Measurements from ENCODE around the gene ENTPD1. TPM values are rescaled to one million over a fixed set of nuclear protein-coding genes. Genes with fewer than 3 reads are reported as not detected.

ENTPD1 gene
- total and polyA plus RNA-seq, 4 experiments from 2014 or later, result 1.2 to 1.9 (median 1.6) TPM

- H3K27ac Mint-ChIP-seq, result peak overlapping the region in 3 of 7 donors; percentile 61 to 77 (median 68)
- H3K36me3 Mint-ChIP-seq, result no peaks in the 10 kb centered on the region
- peak; percentile 14 to 52 (median 41) for DNase-seq
- H3K4me3 Mint-ChIP-seq, result no peak overlapping the region
- CTCF ChIA-PET (ENCODE audit: partially characterized antibody), result interaction anchor here (0.6 to 5.0 kb wide), 11 partner anchors 13 to 440 kb away, joined by 3 to 81 read pairs (median 3); partner anchors contain the start of gene TCTN3
- H3K36me3 ChIP-seq (ENCODE audit: insufficient read depth, low read length), result no peaks in the 10 kb centered on the region
- intact Hi-C loops (cut with micrococcal nuclease), result loop anchor here (1.0 to 2.0 kb wide), 2 partner anchors 171 to 434 kb away; no protein-coding TSS in a partner anchor
- H3K9me3 Mint-ChIP-seq, result no peaks in the 10 kb centered on the region
- peaks cover 5 to 9% (median 8%) of the 10 kb centered on the region in 4 donors for H3K4me1 Mint-ChIP-seq
- no peaks in the 10 kb centered on the region for H3K27me3 Mint-ChIP-seq
- no peaks in the 10 kb centered on the region for H3K27me3 ChIP-seq (ENCODE audit: insufficient read depth, low read length)
- H3K9me3 ChIP-seq (ENCODE audit: control insufficient read depth in 1 of 2, low read length in 2 of 2), result no peaks in the 10 kb centered on the region
- peaks cover 4% of the 10 kb centered on the region for H3K4me1 ChIP-seq (ENCODE audit: insufficient read depth, low read length)
- no peak overlapping the region for H3K4me3 ChIP-seq (ENCODE audit: low read length in 2 of 2)
- POLR2A ChIA-PET (ENCODE audit: partially characterized antibody), result interaction anchor here (0.7 to 1.4 kb wide), 4 partner anchors 22 to 172 kb away, joined by 3 to 9 read pairs (median 4); partner anchors contain the start of gene TCTN3
- H3K27ac ChIP-seq (ENCODE audit: low read depth, low read length), result no peak overlapping the region
Observed at GRCh38 chr10:95864906-95865813, 109.2 kb downstream of the ENTPD1 start.

GRCh38 chr10:95865814-95866466, 110.0 kb downstream of the ENTPD1 start:
- peak overlapping the region in 1 of 7 donors; percentile 1 for H3K27ac Mint-ChIP-seq
- POLR2A ChIA-PET (ENCODE audit: partially characterized antibody), result interaction anchor here (1.1 to 1.4 kb wide), 3 partner anchors 23 to 173 kb away, joined by 3 to 9 read pairs (median 4); partner anchors contain the start of gene TCTN3
- no peaks in the 10 kb centered on the region for H3K36me3 ChIP-seq (ENCODE audit: insufficient read depth, low read length)

GRCh38 chr10:95866467-95866842, 110.5 kb downstream of the ENTPD1 start:
- DNase-seq, result no peak
- Histone ChIP-seq H3K4me3 (ENCODE audit: low read length in 2 of 2) (no peak overlapping the region), H3K27ac (ENCODE audit: low read depth, low read length) (no peak overlapping the region), H3K36me3 (ENCODE audit: insufficient read depth, low read length) (no peaks in the 10 kb centered on the region), H3K9me3 (ENCODE audit: control insufficient read depth in 1 of 2, low read length in 2 of 2) (no peaks in the 10 kb centered on the region), H3K27me3 (ENCODE audit: insufficient read depth, low read length) (no peaks in the 10 kb centered on the region), H3K4me1 (ENCODE audit: insufficient read depth, low read length) (peaks cover 4% of the 10 kb centered on the region)
- no peaks in the 10 kb centered on the region for H3K9me3 Mint-ChIP-seq
- intact Hi-C loops (cut with micrococcal nuclease), result no loop called here
- ChIA-PET POLR2A (ENCODE audit: partially characterized antibody) (no interaction called here), CTCF (ENCODE audit: partially characterized antibody) (interaction anchor here (1.6 to 5.0 kb wide), 4 partner anchors 18 to 172 kb away, joined by 3 to 81 read pairs (median 10); partner anchors contain the start of gene TCTN3)
- H3K27ac Mint-ChIP-seq, result no peak overlapping the region
- no peak overlapping the region for H3K4me3 Mint-ChIP-seq
- H3K27me3 Mint-ChIP-seq, result no peaks in the 10 kb centered on the region
- peaks cover 5 to 9% (median 8%) of the 10 kb centered on the region in 4 donors for H3K4me1 Mint-ChIP-seq
- H3K36me3 Mint-ChIP-seq, result peaks cover 2 to 6% of the 10 kb centered on the region in 2 donors

More at GRCh38 chr10:95865814-95866466, 110.0 kb downstream of the ENTPD1 start:
- Mint-ChIP-seq H3K4me3 (no peak overlapping the region), H3K36me3 (peaks cover 1 to 5% of the 10 kb centered on the region in 2 donors), H3K4me1 (peaks cover 5 to 9% (median 8%) of the 10 kb centered on the region in 4 donors), H3K9me3 (no peaks in the 10 kb centered on the region), H3K27me3 (no peaks in the 10 kb centered on the region)
- CTCF ChIA-PET (ENCODE audit: partially characterized antibody), result interaction anchor here (1.5 to 5.0 kb wide), 5 partner anchors 18 to 440 kb away, joined by 3 to 81 read pairs (median 10); partner anchors contain the start of gene TCTN3
- Histone ChIP-seq H3K27me3 (ENCODE audit: insufficient read depth, low read length) (no peaks in the 10 kb centered on the region), H3K27ac (ENCODE audit: low read depth, low read length) (no peak overlapping the region), H3K9me3 (ENCODE audit: control insufficient read depth in 1 of 2, low read length in 2 of 2) (no peaks in the 10 kb centered on the region), H3K4me3 (ENCODE audit: low read length in 2 of 2) (no peak overlapping the region), H3K4me1 (ENCODE audit: insufficient read depth, low read length) (peaks cover 4% of the 10 kb centered on the region)
- intact Hi-C loops (cut with micrococcal nuclease), result loop anchor here (1.0 to 2.0 kb wide), 2 partner anchors 172 to 435 kb away; no protein-coding TSS in a partner anchor
- no peak for DNase-seq

GRCh38 chr10:95867866-95868265, 111.9 kb downstream of the ENTPD1 start:
- H3K9me3 ChIP-seq (ENCODE audit: control insufficient read depth in 1 of 2, low read length in 2 of 2), result no peaks in the 10 kb centered on the region
- H3K4me1 ChIP-seq (ENCODE audit: insufficient read depth, low read length), result peaks cover 4% of the 10 kb centered on the region
- H3K27me3 ChIP-seq (ENCODE audit: insufficient read depth, low read length), result no peaks in the 10 kb centered on the region
- H3K36me3 ChIP-seq (ENCODE audit: insufficient read depth, low read length), result no peaks in the 10 kb centered on the region
- Mint-ChIP-seq H3K27ac (peak overlapping the region in 1 of 7 donors; percentile 54), H3K27me3 (no peaks in the 10 kb centered on the region), H3K36me3 (peaks cover 10 to 14% of the 10 kb centered on the region in 2 donors), H3K4me1 (peaks cover 5 to 9% (median 8%) of the 10 kb centered on the region in 4 donors), H3K9me3 (no peaks in the 10 kb centered on the region), H3K4me3 (no peak overlapping the region)
- POLR2A ChIA-PET (ENCODE audit: partially characterized antibody), result no interaction called here
- no peak overlapping the region for H3K4me3 ChIP-seq (ENCODE audit: low read length in 2 of 2)
- intact Hi-C loops (cut with micrococcal nuclease), result no loop called here
- peak in 1 of 5 donors; percentile 0 for DNase-seq
- CTCF ChIA-PET (ENCODE audit: partially characterized antibody), result interaction anchor here (1.6 to 5.0 kb wide), 2 partner anchors 16 to 173 kb away, joined by 3 to 81 read pairs; partner anchors contain the start of gene TCTN3
- no peak overlapping the region for H3K27ac ChIP-seq (ENCODE audit: low read depth, low read length)

GRCh38 chr10:95872158-95872711, 116.3 kb downstream of the ENTPD1 start:
- Mint-ChIP-seq H3K27ac (no peak overlapping the region), H3K36me3 (peaks cover 41 to 42% of the 10 kb centered on the region in 2 donors)
- intact Hi-C loops (cut with micrococcal nuclease), result no loop called here

GRCh38 chr10:95873139-95873538, 117.2 kb downstream of the ENTPD1 start:
- POLR2A ChIA-PET (ENCODE audit: partially characterized antibody), result no interaction called here
- no peaks in the 10 kb centered on the region for H3K36me3 ChIP-seq (ENCODE audit: insufficient read depth, low read length)
- Mint-ChIP-seq H3K36me3 (peaks cover 41 to 45% of the 10 kb centered on the region in 2 donors), H3K27ac (peak overlapping the region in 1 of 7 donors; percentile 48), H3K4me1 (peaks cover 0 to 2% (median 0%) of the 10 kb centered on the region in 4 donors), H3K27me3 (no peaks in the 10 kb centered on the region), H3K4me3 (no peak overlapping the region), H3K9me3 (peaks cover 0 to 3% (median 0%) of the 10 kb centered on the region in 8 donors)
- intact Hi-C loops (cut with micrococcal nuclease), result no loop called here
- no peak for DNase-seq
- CTCF ChIA-PET (ENCODE audit: partially characterized antibody), result interaction anchor here (0.9 to 4.1 kb wide), 3 partner anchors 9 to 179 kb away, joined by 3 to 26 read pairs (median 3); partner anchors contain the start of gene TCTN3
- no peaks in the 10 kb centered on the region for H3K27me3 ChIP-seq (ENCODE audit: insufficient read depth, low read length)
- H3K4me3 ChIP-seq (ENCODE audit: low read length in 2 of 2), result no peak overlapping the region
- no peak overlapping the region for H3K27ac ChIP-seq (ENCODE audit: low read depth, low read length)
- no peaks in the 10 kb centered on the region for H3K4me1 ChIP-seq (ENCODE audit: insufficient read depth, low read length)
- H3K9me3 ChIP-seq (ENCODE audit: control insufficient read depth in 1 of 2, low read length in 2 of 2), result no peaks in the 10 kb centered on the region

More at GRCh38 chr10:95872158-95872711, 116.3 kb downstream of the ENTPD1 start:
- peaks cover 0 to 3% (median 0%) of the 10 kb centered on the region in 8 donors for H3K9me3 Mint-ChIP-seq
- no peaks in the 10 kb centered on the region for H3K27me3 Mint-ChIP-seq
- ChIA-PET POLR2A (ENCODE audit: partially characterized antibody) (no interaction called here), CTCF (ENCODE audit: partially characterized antibody) (interaction anchor here (0.9 to 4.1 kb wide), 3 partner anchors 8 to 178 kb away, joined by 3 to 26 read pairs (median 3); partner anchors contain the start of gene TCTN3)
- DNase-seq, result no peak
- no peaks in the 10 kb centered on the region for H3K27me3 ChIP-seq (ENCODE audit: insufficient read depth, low read length)
- H3K4me3 ChIP-seq (ENCODE audit: low read length in 2 of 2), result no peak overlapping the region
- no peak overlapping the region for H3K27ac ChIP-seq (ENCODE audit: low read depth, low read length)
- H3K9me3 ChIP-seq (ENCODE audit: control insufficient read depth in 1 of 2, low read length in 2 of 2), result no peaks in the 10 kb centered on the region
- no peaks in the 10 kb centered on the region for H3K36me3 ChIP-seq (ENCODE audit: insufficient read depth, low read length)
- H3K4me3 Mint-ChIP-seq, result no peak overlapping the region
- no peaks in the 10 kb centered on the region for H3K4me1 ChIP-seq (ENCODE audit: insufficient read depth, low read length)
- H3K4me1 Mint-ChIP-seq, result peaks cover 0 to 5% (median 3%) of the 10 kb centered on the region in 4 donors

All from CD4-positive, alpha-beta memory T cell (primary cell).